Endothelial cell of umbilical vein (primary cell): ENCODE data around the gene AXIN2.
A peak's percentile ranks its signal among the peaks of the same experiment; 100 is the strongest.

ENCODE experiments used
- EZH2 ChIP-seq: IDR thresholded peaks from 2 replicates; pipeline ENCODE4 v1.6.1; 2012; ENCODE audit warnings: borderline replicate concordance, low read depth, mild to moderate bottlenecking, moderate library complexity, low read length, inconsistent platforms; ENCODE audit not compliant: severe bottlenecking
- JUN ChIP-seq: IDR thresholded peaks from 2 replicates; pipeline ENCODE4 v1.6.1; 2011; ENCODE audit warnings: borderline replicate concordance, low read depth; ENCODE audit not compliant: insufficient read length, insufficient read depth
- POLR2A ChIP-seq: IDR thresholded peaks from 2 replicates; pipeline ENCODE4 v1.6.1; 2012; ENCODE audit warnings: low read depth, mild to moderate bottlenecking, control low read depth, low read length
- TF ChIP-seq, protein P1 (sequence below), 2 donors: IDR thresholded peaks; 1 replicate in 1 of 2; 2 replicates in 1 of 2; pipeline ENCODE4 v1.5.1; 2011; ENCODE audit warnings: low read length in 2 of 2, mild to moderate bottlenecking in 2 of 2, moderate library complexity in 2 of 2, control low read depth in 1 of 2, inconsistent platforms in 1 of 2, low read depth in 1 of 2; ENCODE audit not compliant: insufficient read depth in 1 of 2; ENCODE audit errors: extremely low read depth in 1 of 2
- TF ChIP-seq, protein P2 (sequence below): IDR thresholded peaks from 2 replicates; pipeline ENCODE4 v1.6.1; 2011; ENCODE audit not compliant: insufficient read depth, insufficient read length

DNA sequence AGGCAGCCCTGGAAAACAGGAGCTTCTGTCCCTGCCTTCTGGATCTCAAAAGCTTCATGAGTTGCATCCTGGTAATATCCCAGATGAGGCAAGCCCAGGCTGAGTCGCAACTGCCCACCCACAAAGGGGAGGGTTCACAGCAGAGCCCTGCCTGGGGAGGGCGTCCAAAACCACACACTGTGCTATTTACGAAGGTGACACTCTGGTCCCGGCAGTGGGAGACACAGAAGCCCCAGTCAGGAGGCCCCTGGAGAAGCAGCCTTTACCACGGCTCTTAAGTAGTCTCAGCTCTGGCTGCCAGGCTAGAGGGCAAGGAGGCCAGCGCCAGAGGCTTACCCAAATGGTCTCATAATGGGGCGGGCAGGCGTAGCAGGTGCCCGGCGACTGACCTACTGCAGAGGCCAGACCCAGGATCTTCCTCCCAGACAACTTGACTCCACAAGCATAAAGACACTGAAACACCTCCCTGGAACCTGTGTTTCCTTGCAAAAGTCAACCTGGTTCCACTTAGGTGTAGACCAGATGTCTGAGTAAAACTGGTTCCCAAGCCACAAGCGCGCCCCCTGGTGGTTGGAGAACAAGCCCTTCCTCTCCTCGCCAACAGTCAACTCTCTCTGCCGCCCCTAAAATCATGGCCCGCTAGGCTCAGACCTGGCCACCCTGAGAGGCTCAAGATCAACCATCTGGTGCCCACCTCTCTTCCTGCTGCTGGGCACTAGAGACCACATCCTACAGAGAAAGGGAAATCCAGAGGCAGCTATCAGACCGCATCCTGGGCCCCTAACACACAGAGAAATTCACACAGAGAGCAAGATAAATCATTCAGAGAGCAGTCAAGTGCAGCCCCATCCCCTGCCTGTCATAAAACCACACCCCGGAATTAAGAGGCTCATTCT, 5.2 kb downstream of the AXIN2 start:
- TF ChIP-seq EZH2 (no peak), POLR2A (no peak), JUN (no peak)
- TF ChIP-seq, protein P1, sequence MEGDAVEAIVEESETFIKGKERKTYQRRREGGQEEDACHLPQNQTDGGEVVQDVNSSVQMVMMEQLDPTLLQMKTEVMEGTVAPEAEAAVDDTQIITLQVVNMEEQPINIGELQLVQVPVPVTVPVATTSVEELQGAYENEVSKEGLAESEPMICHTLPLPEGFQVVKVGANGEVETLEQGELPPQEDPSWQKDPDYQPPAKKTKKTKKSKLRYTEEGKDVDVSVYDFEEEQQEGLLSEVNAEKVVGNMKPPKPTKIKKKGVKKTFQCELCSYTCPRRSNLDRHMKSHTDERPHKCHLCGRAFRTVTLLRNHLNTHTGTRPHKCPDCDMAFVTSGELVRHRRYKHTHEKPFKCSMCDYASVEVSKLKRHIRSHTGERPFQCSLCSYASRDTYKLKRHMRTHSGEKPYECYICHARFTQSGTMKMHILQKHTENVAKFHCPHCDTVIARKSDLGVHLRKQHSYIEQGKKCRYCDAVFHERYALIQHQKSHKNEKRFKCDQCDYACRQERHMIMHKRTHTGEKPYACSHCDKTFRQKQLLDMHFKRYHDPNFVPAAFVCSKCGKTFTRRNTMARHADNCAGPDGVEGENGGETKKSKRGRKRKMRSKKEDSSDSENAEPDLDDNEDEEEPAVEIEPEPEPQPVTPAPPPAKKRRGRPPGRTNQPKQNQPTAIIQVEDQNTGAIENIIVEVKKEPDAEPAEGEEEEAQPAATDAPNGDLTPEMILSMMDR (IDR thresholded peaks at IDR 0.05; ENCODE audit: extremely low read depth in 1 of 2, insufficient read depth in 1 of 2, low read depth in 1 of 2, low read length in 2 of 2): peak; percentile 76 to 79
- TF ChIP-seq, protein P2, sequence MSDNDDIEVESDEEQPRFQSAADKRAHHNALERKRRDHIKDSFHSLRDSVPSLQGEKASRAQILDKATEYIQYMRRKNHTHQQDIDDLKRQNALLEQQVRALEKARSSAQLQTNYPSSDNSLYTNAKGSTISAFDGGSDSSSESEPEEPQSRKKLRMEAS: no peak
